ENCODE data around the gene RAB40C.

The RAB40C gene

DNA sequence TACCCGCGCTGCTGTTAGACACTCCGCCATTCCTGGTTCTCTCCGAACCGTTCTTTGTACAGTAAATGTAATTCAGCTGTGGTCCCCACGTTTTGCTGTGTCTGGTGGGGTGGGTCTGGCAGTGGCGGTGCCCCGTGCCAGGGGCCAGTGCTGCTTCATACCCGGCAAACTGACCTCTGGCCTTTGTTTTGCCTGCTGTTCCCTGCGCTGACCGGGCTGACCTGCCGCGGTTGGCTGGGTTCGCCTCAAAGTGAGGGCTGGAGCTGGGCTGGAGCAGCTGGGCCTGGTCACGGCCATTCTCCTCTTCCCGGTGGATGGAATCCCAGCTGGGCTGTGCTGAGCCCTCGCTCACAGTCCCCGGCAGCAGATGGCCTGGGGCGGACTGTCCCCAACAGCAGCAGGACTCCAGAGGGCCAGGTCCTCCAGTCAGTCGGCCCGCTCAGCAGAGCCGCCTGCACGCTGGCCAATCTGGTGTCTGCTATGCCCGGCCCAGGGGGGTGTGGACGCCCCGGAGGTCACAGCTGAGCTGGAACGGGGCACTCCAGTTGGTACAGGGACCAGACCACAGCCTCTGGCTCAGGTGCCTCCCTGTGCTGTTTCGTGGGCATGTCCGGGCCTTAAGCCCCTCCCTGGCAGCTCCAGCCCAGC lies 39.4 kb downstream of the RAB40C start:
- H3K9ac ChIP-seq, result no peak overlapping the region
- no peak overlapping the region for H3K27ac ChIP-seq
- H3K4me1 ChIP-seq, result peaks cover 38% of the 10 kb centered on the region
- H4K20me1 ChIP-seq, result peaks cover 68% of the 10 kb centered on the region
- H3K9me3 ChIP-seq, result no peaks in the 10 kb centered on the region
- TF ChIP-seq Cebpa-rat (IDR thresholded peaks at IDR 0.05), result no peak
- no peaks in the 10 kb centered on the region for H3K27me3 ChIP-seq
- H3K4me3 ChIP-seq, result no peak overlapping the region
- H3K36me3 ChIP-seq, result peaks cover 65% of the 10 kb centered on the region
- no peak overlapping the region for H3K4me2 ChIP-seq

DNA sequence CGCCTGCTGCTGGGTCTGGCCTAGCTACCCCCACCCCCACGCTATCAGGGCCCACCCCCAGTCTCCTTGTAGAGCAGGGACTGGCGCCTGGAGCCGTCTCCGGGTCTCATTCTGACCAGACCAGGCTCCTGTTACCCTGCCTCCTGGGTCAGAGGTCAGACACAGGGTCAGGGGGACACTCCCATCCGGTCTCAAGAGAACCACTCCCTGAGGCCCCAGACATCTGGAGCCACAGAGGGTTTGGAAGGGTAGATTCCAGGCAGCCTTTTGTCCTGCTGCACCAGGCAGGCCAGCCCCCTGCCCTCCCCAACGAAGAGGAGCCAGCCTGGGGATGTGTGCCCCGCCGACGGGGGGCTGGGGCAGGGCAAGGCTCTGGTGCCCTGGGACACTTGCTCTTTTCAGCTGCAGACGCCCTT lies 40.0 kb downstream of the RAB40C start:
- Histone ChIP-seq H3K9ac (peak overlapping the region; percentile 34; the same call in 1 of the 2 replicates), H3K27me3 (no peaks in the 10 kb centered on the region), H4K20me1 (peaks cover 68% of the 10 kb centered on the region), H3K4me2 (peak overlapping the region; percentile 66; the same call in 1 of the 2 replicates), H3K36me3 (peaks cover 71% of the 10 kb centered on the region), H3K9me3 (no peaks in the 10 kb centered on the region), H3K4me1 (peaks cover 38% of the 10 kb centered on the region), H3K4me3 (no peak overlapping the region), H3K27ac (no peak overlapping the region)
- no peak for TF ChIP-seq Cebpa-rat (IDR thresholded peaks at IDR 0.05)

DNA sequence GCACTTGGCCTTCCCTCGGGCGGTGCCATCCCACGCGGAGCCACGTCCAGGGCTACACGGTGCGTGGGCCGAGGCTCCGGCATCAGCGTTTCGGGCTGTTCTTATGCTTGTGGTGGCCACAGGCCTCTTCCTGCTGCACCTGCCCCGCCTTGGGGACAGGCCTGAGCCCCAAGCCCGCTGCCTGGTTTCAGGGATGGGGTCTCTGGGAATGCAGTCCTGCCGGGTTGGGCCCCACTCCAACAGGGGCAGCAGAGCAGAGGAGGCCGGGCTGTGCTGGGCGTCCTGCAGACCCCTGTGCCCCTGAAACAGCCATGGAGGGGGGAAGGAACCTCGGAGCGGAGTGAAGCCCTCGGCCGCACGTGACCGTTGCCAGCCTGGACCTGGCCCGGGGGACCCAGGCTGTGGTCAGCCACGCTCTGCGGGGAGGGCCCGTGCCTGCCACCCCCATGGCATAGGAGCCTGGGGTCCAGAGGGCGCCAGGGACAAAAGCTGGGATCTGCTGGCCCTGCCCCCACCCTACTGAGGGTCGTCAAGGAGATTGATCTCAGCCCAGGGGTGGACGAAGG lies 40.5 kb downstream of the RAB40C start:
- 0 out of 2 replicates have a peak overlapping the region, but pooled peaks have one; percentile 26 for H3K27ac ChIP-seq
- H3K9ac ChIP-seq, result peak overlapping the region; percentile 34; the same call in 1 of the 2 replicates
- peaks cover 38% of the 10 kb centered on the region for H3K4me1 ChIP-seq
- H3K4me2 ChIP-seq, result peak overlapping the region; percentile 66
- no peaks in the 10 kb centered on the region for H3K27me3 ChIP-seq
- H4K20me1 ChIP-seq, result peaks cover 68% of the 10 kb centered on the region
- peaks cover 70% of the 10 kb centered on the region for H3K36me3 ChIP-seq
- no peak for TF ChIP-seq Cebpa-rat (IDR thresholded peaks at IDR 0.05)
- H3K4me3 ChIP-seq, result no peak overlapping the region
- no peaks in the 10 kb centered on the region for H3K9me3 ChIP-seq

DNA sequence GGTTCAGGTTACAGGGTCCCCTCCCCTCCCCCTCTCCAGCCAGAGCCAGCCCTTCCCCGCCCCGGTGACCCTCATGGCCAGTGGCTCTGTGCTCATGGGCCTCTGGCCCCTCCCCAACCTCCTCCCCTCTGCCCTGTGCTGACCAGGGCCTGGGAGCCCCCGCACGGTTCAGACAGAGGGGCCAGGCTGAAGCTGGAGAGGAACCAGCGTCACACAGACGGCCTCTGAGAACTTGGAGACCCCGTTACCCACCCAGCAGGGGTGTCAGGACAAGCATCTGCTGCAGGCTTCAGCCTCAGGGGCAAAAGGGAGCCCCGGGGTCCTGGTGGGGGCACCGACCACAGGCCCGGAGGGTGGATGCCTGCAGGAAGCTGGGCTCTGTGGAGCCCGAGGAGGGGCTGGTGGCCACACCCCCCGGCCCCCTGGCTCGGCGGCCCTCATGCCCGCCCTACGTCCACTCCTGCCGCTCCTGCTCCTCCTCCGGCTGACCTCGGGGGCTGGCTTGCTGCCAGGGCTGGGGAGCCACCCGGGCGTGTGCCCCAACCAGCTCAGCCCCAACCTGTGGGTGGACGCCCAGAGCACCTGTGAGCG lies 41.0 kb downstream of the RAB40C start, which contains the start of gene WFIKKN1:
Gene WFIKKN1 (plus strand): TSS at position 171 of the 591 bp plus-strand sequence. CDS start 269 bp downstream, at position 440.
- Histone ChIP-seq H3K9me3 (no peaks in the 10 kb centered on the region), H3K4me3 (no peak within 1 kb of the TSS), H3K36me3 (peaks cover 64% of the 10 kb centered on the region), H3K4me1 (peaks cover 38% of the 10 kb centered on the region), H3K27me3 (no peaks in the 10 kb centered on the region), H3K27ac (0 out of 2 replicates have a peak within 1 kb of the TSS, but pooled peaks have one; percentile 26), H3K4me2 (peak within 1 kb of the TSS; percentile 66), H4K20me1 (peaks cover 64% of the 10 kb centered on the region), H3K9ac (peak within 1 kb of the TSS; percentile 34; the same call in 1 of the 2 replicates)
- TF ChIP-seq Cebpa-rat (IDR thresholded peaks at IDR 0.05), result no peak

DNA sequence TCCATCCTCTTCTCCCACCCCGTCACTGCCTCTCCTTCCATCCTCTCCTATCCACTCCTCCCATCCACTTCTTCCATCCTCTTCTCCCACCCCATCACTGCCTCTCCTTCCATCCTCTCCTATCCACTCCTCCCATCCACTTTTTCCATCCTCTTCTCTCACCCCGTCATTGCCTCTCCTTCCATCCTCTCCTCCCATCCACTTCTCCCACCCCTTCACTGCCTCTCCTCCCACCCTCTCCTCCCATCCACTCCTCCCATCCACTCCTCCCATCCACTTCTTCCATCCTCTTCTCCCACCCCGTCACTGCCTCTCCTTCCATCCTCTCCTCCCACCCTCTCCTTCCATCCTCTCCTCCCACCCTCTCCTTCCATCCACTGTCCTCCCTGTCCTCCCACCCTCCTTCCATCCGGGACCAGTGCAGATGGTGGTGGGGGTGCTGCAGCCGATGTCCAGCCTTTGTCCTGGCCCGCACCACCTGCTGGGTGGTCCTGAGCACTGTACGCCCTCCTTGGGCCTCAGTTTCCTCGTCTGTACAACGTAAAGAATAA lies 42.0 kb downstream of the RAB40C start:
- Histone ChIP-seq H3K27ac (no peak overlapping the region), H3K4me2 (no peak overlapping the region), H3K4me3 (no peak overlapping the region), H3K27me3 (no peaks in the 10 kb centered on the region), H4K20me1 (peaks cover 59% of the 10 kb centered on the region), H3K9me3 (no peaks in the 10 kb centered on the region), H3K9ac (no peak overlapping the region), H3K4me1 (peaks cover 38% of the 10 kb centered on the region), H3K36me3 (peaks cover 54% of the 10 kb centered on the region)
- TF ChIP-seq Cebpa-rat (IDR thresholded peaks at IDR 0.05), result no peak

DNA sequence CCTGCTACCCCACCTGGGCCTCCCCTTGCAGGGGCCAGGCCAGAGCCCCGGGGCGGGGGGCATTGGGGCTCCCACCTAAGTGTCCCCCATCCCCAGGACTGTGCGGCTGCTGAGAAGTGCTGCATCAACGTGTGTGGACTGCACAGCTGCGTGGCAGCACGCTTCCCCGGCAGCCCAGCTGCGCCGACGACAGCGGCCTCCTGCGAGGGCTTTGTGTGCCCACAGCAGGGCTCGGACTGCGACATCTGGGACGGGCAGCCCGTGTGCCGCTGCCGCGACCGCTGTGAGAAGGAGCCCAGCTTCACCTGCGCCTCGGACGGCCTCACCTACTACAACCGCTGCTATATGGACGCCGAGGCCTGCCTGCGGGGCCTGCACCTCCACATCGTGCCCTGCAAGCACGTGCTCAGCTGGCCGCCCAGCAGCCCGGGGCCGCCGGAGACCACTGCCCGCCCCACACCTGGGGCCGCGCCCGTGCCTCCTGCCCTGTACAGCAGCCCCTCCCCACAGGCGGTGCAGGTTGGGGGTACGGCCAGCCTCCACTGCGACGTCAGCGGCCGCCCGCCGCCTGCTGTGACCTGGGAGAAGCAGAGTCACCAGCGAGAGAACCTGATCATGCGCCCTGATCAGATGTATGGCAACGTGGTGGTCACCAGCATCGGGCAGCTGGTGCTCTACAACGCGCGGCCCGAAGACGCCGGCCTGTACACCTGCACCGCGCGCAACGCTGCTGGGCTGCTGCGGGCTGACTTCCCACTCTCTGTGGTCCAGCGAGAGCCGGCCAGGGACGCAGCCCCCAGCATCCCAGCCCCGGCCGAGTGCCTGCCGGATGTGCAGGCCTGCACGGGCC lies 42.8 kb downstream of the RAB40C start:
- Histone ChIP-seq H3K36me3 (peaks cover 46% of the 10 kb centered on the region), H3K9ac (no peak overlapping the region), H3K4me3 (no peak overlapping the region), H4K20me1 (peaks cover 51% of the 10 kb centered on the region), H3K9me3 (no peaks in the 10 kb centered on the region), H3K4me1 (peaks cover 44% of the 10 kb centered on the region), H3K27me3 (no peaks in the 10 kb centered on the region), H3K27ac (no peak overlapping the region), H3K4me2 (no peak overlapping the region)
- no peak for TF ChIP-seq Cebpa-rat (IDR thresholded peaks at IDR 0.05)

DNA sequence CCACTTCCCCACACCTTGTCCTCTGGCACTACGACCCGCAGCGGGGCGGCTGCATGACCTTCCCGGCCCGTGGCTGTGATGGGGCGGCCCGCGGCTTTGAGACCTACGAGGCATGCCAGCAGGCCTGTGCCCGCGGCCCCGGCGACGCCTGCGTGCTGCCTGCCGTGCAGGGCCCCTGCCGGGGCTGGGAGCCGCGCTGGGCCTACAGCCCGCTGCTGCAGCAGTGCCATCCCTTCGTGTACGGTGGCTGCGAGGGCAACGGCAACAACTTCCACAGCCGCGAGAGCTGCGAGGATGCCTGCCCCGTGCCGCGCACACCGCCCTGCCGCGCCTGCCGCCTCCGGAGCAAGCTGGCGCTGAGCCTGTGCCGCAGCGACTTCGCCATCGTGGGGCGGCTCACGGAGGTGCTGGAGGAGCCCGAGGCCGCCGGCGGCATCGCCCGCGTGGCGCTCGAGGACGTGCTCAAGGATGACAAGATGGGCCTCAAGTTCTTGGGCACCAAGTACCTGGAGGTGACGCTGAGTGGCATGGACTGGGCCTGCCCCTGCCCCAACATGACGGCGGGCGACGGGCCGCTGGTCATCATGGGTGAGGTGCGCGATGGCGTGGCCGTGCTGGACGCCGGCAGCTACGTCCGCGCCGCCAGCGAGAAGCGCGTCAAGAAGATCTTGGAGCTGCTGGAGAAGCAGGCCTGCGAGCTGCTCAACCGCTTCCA lies 43.6 kb downstream of the RAB40C start:
- Histone ChIP-seq H3K27me3 (no peaks in the 10 kb centered on the region), H3K4me1 (peaks cover 45% of the 10 kb centered on the region), H3K4me2 (no peak overlapping the region), H3K9ac (no peak overlapping the region), H4K20me1 (peaks cover 51% of the 10 kb centered on the region), H3K27ac (no peak overlapping the region), H3K36me3 (peaks cover 38% of the 10 kb centered on the region), H3K9me3 (no peaks in the 10 kb centered on the region), H3K4me3 (no peak overlapping the region)
- TF ChIP-seq Cebpa-rat (IDR thresholded peaks at IDR 0.05), result no peak

DNA sequence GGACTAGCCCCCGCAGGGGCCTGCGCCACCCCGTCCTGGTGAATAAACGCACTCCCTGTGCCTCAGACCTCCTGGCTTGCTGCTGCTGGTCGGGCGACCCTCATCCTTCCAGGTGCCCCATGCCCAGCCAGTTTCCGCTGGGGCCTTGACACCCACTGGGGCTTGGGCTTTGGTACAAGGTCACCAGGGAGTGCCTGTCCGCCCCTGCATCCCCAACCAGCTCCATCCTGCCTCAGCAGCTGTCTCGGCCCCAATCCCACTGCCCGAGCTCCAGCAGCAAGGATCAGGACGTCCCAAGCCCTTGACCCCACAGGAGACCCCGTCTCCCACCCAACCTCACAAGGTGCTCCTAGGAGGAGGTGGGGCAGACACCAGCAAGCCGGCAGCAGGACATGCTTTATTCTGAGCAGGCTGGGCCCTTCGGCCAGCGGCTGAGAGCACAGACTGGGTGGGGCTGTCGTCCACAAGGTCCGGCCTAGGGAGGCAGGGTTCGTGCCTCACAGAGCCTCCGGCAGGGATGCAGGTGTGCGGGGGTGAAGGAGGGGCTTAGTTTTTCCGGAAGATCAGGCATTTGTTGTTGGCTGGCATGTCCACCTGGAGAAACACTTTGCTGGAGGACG lies 44.3 kb downstream of the RAB40C start:
- peaks cover 31% of the 10 kb centered on the region for H3K36me3 ChIP-seq
- no peaks in the 10 kb centered on the region for H3K27me3 ChIP-seq
- no peak overlapping the region for H3K27ac ChIP-seq
- peaks cover 51% of the 10 kb centered on the region for H4K20me1 ChIP-seq
- peak overlapping the region; percentile 97 for H3K4me2 ChIP-seq
- TF ChIP-seq Cebpa-rat (IDR thresholded peaks at IDR 0.05), result no peak
- H3K4me1 ChIP-seq, result peaks cover 52% of the 10 kb centered on the region
- peak overlapping the region; percentile 92; the same call in 1 of the 2 replicates for H3K4me3 ChIP-seq
- H3K9ac ChIP-seq, result no peak overlapping the region
- no peaks in the 10 kb centered on the region for H3K9me3 ChIP-seq
